H1 (cell line): ENCODE results near the gene E2F3. TPM values are rescaled to one million over a fixed set of nuclear protein-coding genes. Genes with fewer than 3 reads are reported as not detected.
A peak's percentile ranks its signal among the peaks of the same experiment; 100 is the strongest.

ENCODE experiments used
- CTCF ChIA-PET: fragments of 300-600 bp; sonication (Branson Sonifier 250); formaldehyde crosslinking; loops from one replicate; lab custom pipeline; 2021; ENCODE audit not compliant: partially characterized antibody; lab: Charles Lee
- POLR2A ChIA-PET: fragments of 300-600 bp; sonication (Branson Sonifier 250); formaldehyde crosslinking; loops from one replicate; lab custom pipeline; 2021; ENCODE audit warnings: inconsistent platforms; ENCODE audit not compliant: partially characterized antibody; lab: Charles Lee
- DNase-seq, 2 experiments: peaks; one replicate each; pipeline versions ENCODE4 v3.0.0 to v3.0.0-alpha.2; 2010 to 2022; ENCODE audit warnings: low spot score in 2 of 2, low read depth in 1 of 2, mixed read lengths in 1 of 2
- FAIRE-seq: peaks from 2 replicates; lab custom pipeline; 2011; peaks lifted over from hg19 to GRCh38; lab: Jason Lieb, UNC
- H2AFZ ChIP-seq: 2 replicates; pipeline ENCODE4 v1.8.1; 2012; ENCODE audit warnings: low read length, inconsistent platforms
- H2AK5ac ChIP-seq: 2 replicates; pipeline ENCODE4 v1.6.1; 2013; ENCODE audit warnings: low read depth, low read length
- H2BK120ac ChIP-seq: replicated peaks from 2 replicates; pipeline ENCODE3; 2013; ENCODE audit warnings: low read depth, low read length, inconsistent platforms
- H2BK12ac ChIP-seq: 2 replicates; pipeline ENCODE4 v1.6.1; 2013; ENCODE audit warnings: low read depth, low read length
- H2BK15ac ChIP-seq: 2 replicates; pipeline ENCODE4 v1.6.1; 2013; ENCODE audit warnings: low read length
- H2BK20ac ChIP-seq: 2 replicates; pipeline ENCODE4 v1.6.1; 2013; ENCODE audit warnings: low read length
- H2BK5ac ChIP-seq: 2 replicates; pipeline ENCODE4 v1.6.1; 2013; ENCODE audit warnings: low read depth, low read length
- H3K14ac ChIP-seq: 2 replicates; pipeline ENCODE4 v1.6.1; 2013; ENCODE audit warnings: inconsistent platforms; ENCODE audit not compliant: insufficient read length
- H3K18ac ChIP-seq: 2 replicates; pipeline ENCODE4 v1.6.1; 2013; ENCODE audit warnings: low read length; ENCODE audit errors: extremely low read depth
- H3K23ac ChIP-seq: 2 replicates; pipeline ENCODE4 v1.6.1; 2013; ENCODE audit warnings: inconsistent platforms; ENCODE audit not compliant: insufficient read length
- H3K23me2 ChIP-seq: 2 replicates; pipeline ENCODE4 v1.6.1; 2013; ENCODE audit warnings: low read depth, low read length
- H3K27ac ChIP-seq: 2 replicates; pipeline ENCODE4 v1.6.1; 2011; ENCODE audit warnings: low read depth, low read length, inconsistent platforms
- H3K27me3 ChIP-seq, 4 experiments: replicated peaks in 1 of 4; 1 replicate in 1 of 4; 2 replicates in 3 of 4; pipeline versions ENCODE4 v1.6.1 to v1.8.1; 2011 to 2013; ENCODE audit warnings: low read length in 3 of 4, mild to moderate bottlenecking in 3 of 4, inconsistent platforms in 2 of 4, mixed read lengths in 2 of 4, moderate library complexity in 1 of 4; ENCODE audit not compliant: control insufficient read depth in 3 of 4, insufficient read depth in 3 of 4; ENCODE audit errors: extremely low read depth in 1 of 4
- H3K36me3 ChIP-seq, 4 experiments: 2 replicates each; pipeline versions ENCODE4 v1.6.1 to v1.8.1; 2011 to 2013; ENCODE audit warnings: mild to moderate bottlenecking in 4 of 4, low read length in 3 of 4, moderate library complexity in 2 of 4, control low read depth in 1 of 4, inconsistent platforms in 1 of 4; ENCODE audit not compliant: insufficient read depth in 4 of 4, control insufficient read depth in 2 of 4
- H3K4ac ChIP-seq: replicated peaks from 2 replicates; pipeline ENCODE3; 2013; ENCODE audit warnings: low read length, low read depth, mixed read lengths, inconsistent platforms; ENCODE audit not compliant: insufficient read length
- H3K4me1 ChIP-seq, 4 experiments: replicated peaks in 1 of 4; 1 replicate in 1 of 4; 2 replicates in 3 of 4; pipeline versions ENCODE4 v1.6.1 to v1.8.1; 2011 to 2013; ENCODE audit warnings: low read length in 3 of 4, inconsistent platforms in 2 of 4, mixed read lengths in 1 of 4; ENCODE audit not compliant: insufficient read depth in 4 of 4, control insufficient read depth in 3 of 4
- H3K4me2 ChIP-seq, 2 experiments: 2 replicates each; pipeline versions ENCODE4 v1.6.1 to v1.8.1; 2011 to 2013; ENCODE audit warnings: low read depth in 2 of 2, low read length in 2 of 2, control low read depth in 1 of 2, inconsistent platforms in 1 of 2, mild to moderate bottlenecking in 1 of 2; ENCODE audit not compliant: insufficient read depth in 1 of 2
- H3K4me3 ChIP-seq, 4 experiments: fragments of 200-600, 300-600 bp in 1 of 4; sonication (generic), shearing (Covaris generic), sonication (Bioruptor Twin) in 1 of 4; 2 replicates each; pipeline versions ENCODE4 v1.5.1 to v1.8.1; 2011 to 2016; ENCODE audit warnings: low read length in 4 of 4, low read depth in 3 of 4, control low read depth in 2 of 4, inconsistent platforms in 2 of 4, mild to moderate bottlenecking in 2 of 4, mixed read lengths in 1 of 4, moderate library complexity in 1 of 4; ENCODE audit not compliant: insufficient read depth in 2 of 4; ENCODE audit errors: extremely low read depth in 1 of 4
- H3K56ac ChIP-seq: replicated peaks from 2 replicates; pipeline ENCODE3; 2013; ENCODE audit warnings: low read depth, mild to moderate bottlenecking, mixed read lengths, low read length, inconsistent platforms; ENCODE audit not compliant: insufficient read length
- H3K79me1 ChIP-seq: 2 replicates; pipeline ENCODE4 v1.6.1; 2013; ENCODE audit warnings: low read depth, low read length, control low read depth
- H3K79me2 ChIP-seq, 2 experiments: 2 replicates each; pipeline versions ENCODE4 v1.6.1 to v1.8.1; 2012 to 2013; ENCODE audit warnings: low read length in 2 of 2, mild to moderate bottlenecking in 2 of 2, inconsistent platforms in 1 of 2; ENCODE audit not compliant: insufficient read depth in 2 of 2, control insufficient read depth in 1 of 2
- H3K9ac ChIP-seq, 4 experiments: replicated peaks in 1 of 4; 1 replicate in 1 of 4; 2 replicates in 3 of 4; pipeline versions ENCODE4 v1.6.1 to v1.8.1; 2011 to 2013; ENCODE audit warnings: low read depth in 3 of 4, low read length in 3 of 4, control low read depth in 2 of 4, mild to moderate bottlenecking in 2 of 4, moderate library complexity in 2 of 4, inconsistent platforms in 1 of 4; ENCODE audit errors: extremely low read depth in 1 of 4
- H3K9me3 ChIP-seq, 2 experiments: 2 replicates each; pipeline versions ENCODE4 v1.6.1 to v1.8.1; 2012 to 2013; ENCODE audit warnings: mild to moderate bottlenecking in 2 of 2, moderate library complexity in 2 of 2, control low read depth in 1 of 2, inconsistent platforms in 1 of 2, low read depth in 1 of 2, low read length in 1 of 2, mixed read lengths in 1 of 2; ENCODE audit not compliant: insufficient read depth in 2 of 2
- H4K20me1 ChIP-seq, 2 experiments: replicated peaks in 1 of 2; 2 replicates each; pipeline versions ENCODE3 to v1.8.1; 2011 to 2013; ENCODE audit warnings: inconsistent platforms in 2 of 2, low read length in 2 of 2, mild to moderate bottlenecking in 1 of 2; ENCODE audit not compliant: insufficient read depth in 2 of 2, control insufficient read depth in 1 of 2
- H4K5ac ChIP-seq: 2 replicates; pipeline ENCODE4 v1.6.1; 2013; ENCODE audit warnings: low read length, low read depth, mixed read lengths, inconsistent platforms; ENCODE audit not compliant: insufficient read length
- H4K8ac ChIP-seq: 2 replicates; pipeline ENCODE4 v1.8.0; 2013; ENCODE audit warnings: mild to moderate bottlenecking, moderate library complexity, low read length, inconsistent platforms; ENCODE audit not compliant: insufficient read depth; ENCODE audit errors: extremely low read depth
- H4K91ac ChIP-seq: replicated peaks from 2 replicates; pipeline ENCODE3; 2013; ENCODE audit warnings: low read length, mixed read lengths, inconsistent platforms; ENCODE audit not compliant: insufficient read length
- CEBPB ChIP-seq: IDR thresholded peaks from 2 replicates; pipeline ENCODE4 v1.6.1; 2012; ENCODE audit warnings: low read depth, low read length
- RBBP5 ChIP-seq: IDR thresholded peaks from 2 replicates; pipeline ENCODE4 v1.7.1; 2012; ENCODE audit warnings: low read depth, mild to moderate bottlenecking, inconsistent platforms, low read length, moderate library complexity, borderline replicate concordance
- SUZ12 ChIP-seq: fragments of 200-600 bp; sonication (generic); IDR thresholded peaks from 2 replicates; pipeline ENCODE4 v1.6.1; 2012; ENCODE audit warnings: mild to moderate bottlenecking, inconsistent platforms, low read length, moderate library complexity, mixed read lengths
- WGBS, 2 experiments: shearing (Covaris generic) in 1 of 2; methylation state at CpG; one replicate each; pipeline versions ENCODE4 v1.1.6 to v1.1.7; 2013 to 2015; ENCODE audit warnings: low lambda C conversion rate in 2 of 2, mixed read lengths in 2 of 2, inconsistent platforms in 1 of 2, low coverage in 1 of 2, missing lambda C conversion rate in 1 of 2; ENCODE audit not compliant: insufficient replicate concordance in 2 of 2, insufficient coverage in 1 of 2, insufficient read length in 1 of 2; ENCODE audit errors: extremely low coverage in 1 of 2, missing lambda C conversion rate in 1 of 2; 5-methylcytosine and 5-hydroxymethylcytosine counted together
- polyA plus RNA-seq, 7 experiments: library from polyadenylated mRNA; depleted of rRNA in 3 of 7; stranded (reverse) in 5 of 7; unstranded in 2 of 7; fragments of >200 nt in 5 of 7; fragments of 200-250 nt in 2 of 7; gene quantifications; 1 replicate in 5 of 7; 2 replicates in 1 of 7; 4 replicates in 1 of 7; pipeline versions ENCODE4 v1.2.1 to v1.2.3, GENCODE V29; 2011 to 2013; ENCODE audit warnings: missing spikeins in 2 of 7, mixed read lengths in 2 of 7
- total RNA-seq: library from RNA; stranded (reverse); fragmentation: NEBNext Ultra II Directional; extraction: Animal tissue kit (Norgen Biotek cat#: 25700); gene quantifications from 2 replicates; pipeline ENCODE4 v1.2.1, GENCODE V29; 2021

Gene E2F3
- total and polyA plus RNA-seq, 2 of the 8 experiments (the other 6 are each of a cell fraction or from before 2014, with no cell fraction given): 14.9 to 42.2 TPM

- Histone ChIP-seq H2BK12ac (no peak overlapping the region), H3K4me3 (no peak overlapping the region), H3K56ac (no peak overlapping the region), H4K8ac (no peak overlapping the region), H3K4me2 (no peak overlapping the region; a peak in 1 of 4 replicates), H3K14ac (no peak overlapping the region), H3K4ac (no peak overlapping the region), H2BK20ac (no peak overlapping the region), H2BK5ac (no peak overlapping the region), H3K4me1 (peaks cover 1 to 29% (median 4%) of the 10 kb centered on the region in 4 experiments; a peak in 6 of 7 replicates), H3K27ac (no peak overlapping the region), H3K9ac (no peak overlapping the region), H4K91ac (no peak overlapping the region), H3K27me3 (no peaks in the 10 kb centered on the region), H3K36me3 (peaks cover 0 to 5% (median 1%) of the 10 kb centered on the region in 4 experiments; a peak in 1 of 8 replicates), H4K5ac (no peak overlapping the region), H4K20me1 (peaks cover 43 to 44% of the 10 kb centered on the region in 2 experiments), H3K79me1 (peaks cover 18% of the 10 kb centered on the region), H3K23me2 (no peaks in the 10 kb centered on the region), H3K23ac (no peak overlapping the region), H3K18ac (no peak overlapping the region), H2BK120ac (no peak overlapping the region), H2BK15ac (no peak overlapping the region), H2AK5ac (no peak overlapping the region), H3K79me2 (peaks cover 60 to 100% of the 10 kb centered on the region in 2 experiments), H2AFZ (no peak overlapping the region), H3K9me3 (no peaks in the 10 kb centered on the region)
- POLR2A ChIA-PET: interaction anchor here (1.0 to 5.1 kb wide), 2 partner anchors 11 kb away, joined by 3 to 39 read pairs; no protein-coding TSS in a partner anchor
- CTCF ChIA-PET: interaction anchor here (1.7 kb wide), 1 partner anchor 11 kb away, joined by 4 read pairs; no protein-coding TSS in a partner anchor
- peak in 1 of 2 experiments; percentile 39 for DNase-seq
- TF ChIP-seq SUZ12 (no peak), RBBP5 (no peak), CEBPB (no peak)
- WGBS, 2 experiments: 87% methylated on average over 7 of the region's 7 CpGs; no CpG with 5 or more reads in 1 of the 2 experiments
- FAIRE-seq: no peak
Observed at GRCh38 chr6:20415304-20415703, 13.6 kb downstream of the E2F3 start.
